Measurements from ENCODE around the gene PLEKHG7. TPM values are rescaled to one million over a fixed set of nuclear protein-coding genes. Genes with fewer than 3 reads are reported as not detected.

PLEKHG7 gene
- total RNA-seq, 6 experiments from 2014 or later = 0.15 to 0.49 (median 0.23) TPM

DNA sequence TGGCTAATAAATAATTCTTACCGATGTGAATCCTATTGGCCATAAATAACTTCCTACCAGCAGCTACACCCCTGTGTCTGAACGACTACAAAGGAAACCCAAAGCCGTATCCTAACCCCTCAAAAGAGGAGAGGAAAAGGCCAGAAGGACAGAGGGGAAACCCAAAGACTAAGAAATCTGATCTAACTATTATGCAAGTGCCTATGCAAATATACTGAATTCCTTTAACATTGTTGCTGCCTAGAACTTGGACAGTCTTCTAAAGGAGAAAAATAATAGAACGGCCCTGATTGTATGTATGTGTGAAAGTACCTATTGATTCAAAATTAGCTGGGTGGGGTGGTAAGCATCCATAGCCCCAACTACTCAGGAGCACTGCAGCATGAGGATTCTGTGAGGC is 997 bp downstream of the PLEKHG7 start:
- no peaks in the 10 kb centered on the region for H3K36me3 ChIP-seq
- peaks cover 0 to 8% (median 0%) of the 10 kb centered on the region in 4 donors for H3K4me1 ChIP-seq
- DNase-seq (no peak), ATAC-seq (peak in 1 of 4 donors; percentile 15)
- H3K27me3 ChIP-seq = no peaks in the 10 kb centered on the region
- no peaks in the 10 kb centered on the region for H3K9me3 ChIP-seq
- TF ChIP-seq, protein P1, sequence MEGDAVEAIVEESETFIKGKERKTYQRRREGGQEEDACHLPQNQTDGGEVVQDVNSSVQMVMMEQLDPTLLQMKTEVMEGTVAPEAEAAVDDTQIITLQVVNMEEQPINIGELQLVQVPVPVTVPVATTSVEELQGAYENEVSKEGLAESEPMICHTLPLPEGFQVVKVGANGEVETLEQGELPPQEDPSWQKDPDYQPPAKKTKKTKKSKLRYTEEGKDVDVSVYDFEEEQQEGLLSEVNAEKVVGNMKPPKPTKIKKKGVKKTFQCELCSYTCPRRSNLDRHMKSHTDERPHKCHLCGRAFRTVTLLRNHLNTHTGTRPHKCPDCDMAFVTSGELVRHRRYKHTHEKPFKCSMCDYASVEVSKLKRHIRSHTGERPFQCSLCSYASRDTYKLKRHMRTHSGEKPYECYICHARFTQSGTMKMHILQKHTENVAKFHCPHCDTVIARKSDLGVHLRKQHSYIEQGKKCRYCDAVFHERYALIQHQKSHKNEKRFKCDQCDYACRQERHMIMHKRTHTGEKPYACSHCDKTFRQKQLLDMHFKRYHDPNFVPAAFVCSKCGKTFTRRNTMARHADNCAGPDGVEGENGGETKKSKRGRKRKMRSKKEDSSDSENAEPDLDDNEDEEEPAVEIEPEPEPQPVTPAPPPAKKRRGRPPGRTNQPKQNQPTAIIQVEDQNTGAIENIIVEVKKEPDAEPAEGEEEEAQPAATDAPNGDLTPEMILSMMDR (IDR thresholded peaks at IDR 0.05) = no peak
- TF ChIP-seq POLR2A (IDR thresholded peaks at IDR 0.05) = no peak
- no peak overlapping the region for H3K4me3 ChIP-seq
- intact Hi-C loops (cut with DNase I) = no loop called here
- no peak overlapping the region for H3K27ac ChIP-seq
- 63% methylated on average over 4 of the region's 4 CpGs for WGBS (ENCODE audit: insufficient coverage, low coverage, low lambda C conversion rate, missing lambda C conversion rate)

DNA sequence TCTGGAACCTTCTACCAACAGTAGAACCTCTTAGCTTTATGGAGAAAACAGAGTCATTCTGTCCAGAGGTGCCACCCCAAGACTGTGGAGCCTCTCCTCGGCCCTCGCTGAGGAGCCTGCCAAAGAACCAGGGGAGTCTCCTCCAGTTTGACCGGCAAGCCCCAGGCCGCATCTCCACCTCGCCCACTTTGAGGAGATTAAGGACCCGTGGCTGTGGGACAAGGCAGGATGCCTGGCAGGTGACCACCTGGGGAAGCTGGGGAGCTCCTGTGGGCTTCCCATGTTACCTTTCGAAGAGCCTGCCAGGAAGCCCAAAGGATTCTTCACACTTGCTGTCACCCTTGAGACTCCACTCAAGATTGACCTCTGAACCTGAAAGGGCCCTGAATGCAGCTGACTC is 3.8 kb downstream of the PLEKHG7 start:
- Histone ChIP-seq H3K27ac (no peak overlapping the region), H3K36me3 (no peaks in the 10 kb centered on the region), H3K9me3 (no peaks in the 10 kb centered on the region), H3K4me3 (no peak overlapping the region), H3K27me3 (no peaks in the 10 kb centered on the region), H3K4me1 (peaks cover 0 to 8% (median 0%) of the 10 kb centered on the region in 4 donors)
- no CpG with 5 or more reads among the region's 7 CpGs for WGBS (ENCODE audit: insufficient coverage, low coverage, low lambda C conversion rate, missing lambda C conversion rate)
- DNase-seq (no peak), ATAC-seq (no peak)
- no peak for TF ChIP-seq POLR2A (IDR thresholded peaks at IDR 0.05)
- TF ChIP-seq, protein P1 (IDR thresholded peaks at IDR 0.05) = no peak
- intact Hi-C loops (cut with DNase I) = no loop called here

DNA sequence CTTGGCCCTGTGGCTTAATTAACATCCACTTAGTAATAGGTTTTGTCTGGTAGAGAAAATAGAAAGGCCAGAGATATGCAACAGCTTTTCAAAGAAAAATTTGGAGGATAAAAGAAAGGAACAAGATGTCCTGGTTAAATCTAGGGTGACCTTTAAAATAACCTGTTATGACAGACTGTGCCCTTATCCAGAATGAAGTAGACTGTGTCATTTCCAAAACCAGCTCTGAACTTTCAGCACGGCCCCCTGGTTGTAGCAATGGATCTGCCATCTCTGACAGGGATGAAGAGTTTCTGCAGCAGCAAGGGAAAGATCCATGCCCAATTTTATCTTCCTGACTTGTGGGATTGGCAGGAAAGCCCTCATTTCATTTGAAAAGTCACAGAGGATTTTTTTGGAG is 5.1 kb downstream of the PLEKHG7 start:
- intact Hi-C loops (cut with DNase I) = no loop called here
- no peaks in the 10 kb centered on the region for H3K36me3 ChIP-seq
- H3K4me1 ChIP-seq = peaks cover 0 to 8% (median 0%) of the 10 kb centered on the region in 4 donors
- H3K9me3 ChIP-seq = no peaks in the 10 kb centered on the region
- TF ChIP-seq, protein P1 (IDR thresholded peaks at IDR 0.05) = no peak
- ATAC-seq (no peak), DNase-seq (no peak)
- no peaks in the 10 kb centered on the region for H3K27me3 ChIP-seq
- no peak overlapping the region for H3K4me3 ChIP-seq
- WGBS (ENCODE audit: insufficient coverage, low coverage, low lambda C conversion rate, missing lambda C conversion rate) = 92% methylated on average over 1 of the region's 1 CpG
- no peak overlapping the region for H3K27ac ChIP-seq

DNA sequence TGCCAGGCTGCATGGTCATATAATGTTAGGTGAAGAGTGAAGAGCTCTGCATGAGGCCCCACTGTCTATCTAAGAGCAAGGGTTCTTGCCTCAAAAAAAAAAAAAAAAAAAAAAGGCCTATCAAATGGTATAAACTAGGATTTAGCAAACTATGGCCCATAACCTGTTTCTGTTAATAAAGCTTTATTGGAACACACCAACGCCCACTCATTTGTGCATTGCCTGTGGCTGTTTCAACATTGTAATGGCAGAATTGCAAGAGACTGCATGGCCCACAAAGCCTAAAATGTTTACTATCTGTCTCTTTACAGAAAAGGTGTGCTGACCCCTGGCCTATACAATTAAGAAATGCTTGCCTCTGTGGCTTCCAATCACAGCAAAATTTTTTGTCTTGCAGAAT is 12.8 kb downstream of the PLEKHG7 start:
- no peak for TF ChIP-seq POLR2A (IDR thresholded peaks at IDR 0.05)
- TF ChIP-seq, protein P1 (IDR thresholded peaks at IDR 0.05) = no peak
- ATAC-seq = no peak
- intact Hi-C loops (cut with DNase I) = no loop called here
- Histone ChIP-seq H3K4me3 (no peak overlapping the region), H3K9me3 (no peaks in the 10 kb centered on the region), H3K4me1 (no peaks in the 10 kb centered on the region), H3K36me3 (no peaks in the 10 kb centered on the region), H3K27ac (no peak overlapping the region), H3K27me3 (no peaks in the 10 kb centered on the region)
- DNase-seq = no peak
- WGBS (ENCODE audit: insufficient coverage, low coverage, low lambda C conversion rate, missing lambda C conversion rate) = 0% methylated on average over 1 of the region's 1 CpG

DNA sequence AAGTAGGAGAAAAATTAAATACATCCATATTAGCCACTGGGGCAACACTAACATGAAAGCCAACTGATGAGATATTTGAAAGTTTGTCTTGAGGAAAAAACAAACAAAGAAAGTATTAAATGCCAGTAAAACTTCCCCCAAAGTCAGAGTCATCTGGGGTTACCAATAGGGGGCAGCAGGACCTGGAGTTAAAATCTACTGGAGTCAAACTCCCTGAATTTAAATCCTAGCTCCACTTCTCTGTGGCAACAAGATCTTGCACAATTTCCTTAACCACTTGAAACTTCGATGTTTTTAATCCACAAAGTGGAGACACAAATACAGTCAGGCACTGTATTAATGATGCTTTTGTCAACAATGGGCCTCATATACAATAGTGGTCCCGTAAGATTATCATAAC is 14.4 kb downstream of the PLEKHG7 start:
- ATAC-seq (peak in 1 of 4 donors; percentile 36), DNase-seq (no peak)
- H3K36me3 ChIP-seq = no peaks in the 10 kb centered on the region
- intact Hi-C loops (cut with DNase I) = no loop called here
- H3K9me3 ChIP-seq = no peaks in the 10 kb centered on the region
- TF ChIP-seq, protein P1 (IDR thresholded peaks at IDR 0.05) = peak; percentile 7 to 27 (median 15)
- no peak for TF ChIP-seq POLR2A (IDR thresholded peaks at IDR 0.05)
- H3K27ac ChIP-seq = no peak overlapping the region
- no peaks in the 10 kb centered on the region for H3K4me1 ChIP-seq
- WGBS (ENCODE audit: insufficient coverage, low coverage, low lambda C conversion rate, missing lambda C conversion rate) = 64% methylated on average over 2 of the region's 2 CpGs
- H3K4me3 ChIP-seq = no peak overlapping the region
- H3K27me3 ChIP-seq = no peaks in the 10 kb centered on the region

Measured in right lobe of liver (tissue), 6 donors.